SU-DHL-6 (cell line): Measurements from ENCODE around the gene CFAP74.

ENCODE experiments used
- H2AFZ ChIP-seq: fragments of 200-600 bp; sonication (generic); 2 replicates; pipeline ENCODE4 v1.6.1; 2014; ENCODE audit warnings: low read depth, mild to moderate bottlenecking, moderate library complexity, mixed read lengths, antibody characterized with exemption, low read length; ENCODE audit not compliant: severe bottlenecking
- H3F3A ChIP-seq: fragments of 200-600 bp; shearing (Covaris generic); 2 replicates; pipeline ENCODE4 v1.6.0; 2016; ENCODE audit warnings: antibody characterized with exemption, mild to moderate bottlenecking; ENCODE audit not compliant: insufficient read depth
- H3K27ac ChIP-seq: fragments of 200-600 bp; sonication (generic); 2 replicates; pipeline ENCODE4 v1.5.1; 2016; ENCODE audit warnings: low read depth, mild to moderate bottlenecking, low read length, moderate library complexity, mixed read lengths
- H3K27me3 ChIP-seq: fragments of 200-600 bp; sonication (generic), shearing (Covaris generic); 2 replicates; pipeline ENCODE4 v1.6.0; 2014; ENCODE audit warnings: mild to moderate bottlenecking, low read length
- H3K36me3 ChIP-seq: fragments of 200-600 bp; sonication (generic); 2 replicates; pipeline ENCODE4 v1.6.1; 2014; ENCODE audit warnings: mild to moderate bottlenecking, low read length, mixed read lengths
- H3K4me2 ChIP-seq: fragments of 300-600, 200-600 bp; shearing (Covaris generic), sonication (generic); 2 replicates; pipeline ENCODE4 v1.6.0; 2014; ENCODE audit warnings: low read length, low read depth, mild to moderate bottlenecking; ENCODE audit not compliant: poor library complexity, severe bottlenecking
- H3K4me3 ChIP-seq: fragments of 200-600 bp; sonication (generic); 2 replicates; pipeline ENCODE4 v1.5.1; 2014; ENCODE audit warnings: antibody characterized with exemption, low read length, mild to moderate bottlenecking, mixed read lengths; ENCODE audit not compliant: insufficient read depth, poor library complexity, severe bottlenecking
- H3K79me2 ChIP-seq: fragments of 200-600 bp; sonication (generic); 2 replicates; pipeline ENCODE4 v1.6.1; 2014; ENCODE audit warnings: mild to moderate bottlenecking, low read length, moderate library complexity; ENCODE audit not compliant: insufficient read depth
- H3K9ac ChIP-seq: fragments of 200-600 bp; sonication (generic); 2 replicates; pipeline ENCODE4 v1.7.0; 2014; ENCODE audit warnings: mild to moderate bottlenecking, low read length
- H3K9me2 ChIP-seq: fragments of 200-600 bp; sonication (generic); replicated peaks from 2 replicates; pipeline ENCODE4 v1.6.1; 2014; ENCODE audit warnings: low read length; ENCODE audit not compliant: insufficient read depth
- H3K9me3 ChIP-seq: fragments of 200-600 bp; sonication (generic); 2 replicates; pipeline ENCODE4 v1.6.1; 2014; ENCODE audit warnings: low read length, mixed read lengths; ENCODE audit not compliant: insufficient read depth
- H4K20me1 ChIP-seq: fragments of 200-600 bp; sonication (generic); 2 replicates; pipeline ENCODE4 v1.6.1; 2014; ENCODE audit warnings: low read depth, mild to moderate bottlenecking, antibody characterized with exemption, low read length, moderate library complexity, mixed read lengths
- EZH2phosphoT487 ChIP-seq: fragments of 200-600 bp; sonication (generic), shearing (Covaris generic); conservative IDR thresholded peaks from 2 replicates; pipeline ENCODE4 v1.6.1; 2018; ENCODE audit warnings: mild to moderate bottlenecking, antibody characterized with exemption, low read length, moderate library complexity, mixed read lengths
- TF ChIP-seq, protein P1 (sequence below): fragments of 200-600 bp; sonication (generic); IDR thresholded peaks from one replicate; pipeline ENCODE4 v1.5.1; 2017; ENCODE audit warnings: antibody characterized with exemption, mild to moderate bottlenecking, low read length, moderate library complexity; ENCODE audit not compliant: insufficient read depth, poor library complexity, severe bottlenecking

Gene CFAP74

DNA sequence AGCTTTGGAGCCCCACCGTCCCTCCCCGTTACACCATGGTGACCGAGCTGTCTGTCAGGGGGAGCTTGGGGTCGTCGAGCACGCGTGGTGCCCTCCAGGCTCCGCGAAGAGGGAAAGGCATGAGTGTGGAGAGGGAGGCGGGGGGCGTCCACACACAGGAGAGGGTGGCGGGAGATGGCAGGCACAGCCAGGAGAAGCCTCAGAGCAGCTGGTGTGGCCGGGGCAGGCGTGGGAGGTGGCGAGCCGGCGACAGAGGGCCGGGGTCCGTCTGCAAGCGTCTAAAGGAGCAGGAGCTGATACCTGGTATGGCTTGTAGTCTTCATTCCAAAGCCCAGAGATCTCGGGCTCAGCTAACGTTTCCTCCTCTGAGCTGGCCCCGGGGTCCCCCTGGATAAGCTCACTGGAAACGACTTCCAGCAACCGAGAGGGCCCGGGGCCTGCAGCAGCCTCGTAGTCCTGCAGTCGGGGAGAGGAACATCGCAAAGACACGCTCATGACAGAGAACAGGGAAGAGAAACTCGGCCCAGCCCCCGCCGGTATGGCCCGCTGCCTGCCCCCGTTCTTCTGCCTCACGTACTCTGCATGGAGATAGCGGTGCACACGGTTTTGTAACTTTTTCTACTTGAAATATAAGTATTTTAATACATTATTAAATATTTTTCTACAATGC, 37.4 kb downstream of the CFAP74 start:
- Histone ChIP-seq H3K4me3 (no peak overlapping the region), H3K9ac (no peak overlapping the region), H3K9me2 (no peaks in the 10 kb centered on the region), H3K36me3 (no peaks in the 10 kb centered on the region), H3K79me2 (no peaks in the 10 kb centered on the region), H3K27me3 (no peaks in the 10 kb centered on the region), H3K4me2 (no peak overlapping the region), H3K27ac (no peak overlapping the region), H3K9me3 (no peaks in the 10 kb centered on the region), H4K20me1 (no peaks in the 10 kb centered on the region), H2AFZ (no peak overlapping the region), H3F3A (no peaks in the 10 kb centered on the region)
- no peak for TF ChIP-seq EZH2phosphoT487
- TF ChIP-seq, protein P1, sequence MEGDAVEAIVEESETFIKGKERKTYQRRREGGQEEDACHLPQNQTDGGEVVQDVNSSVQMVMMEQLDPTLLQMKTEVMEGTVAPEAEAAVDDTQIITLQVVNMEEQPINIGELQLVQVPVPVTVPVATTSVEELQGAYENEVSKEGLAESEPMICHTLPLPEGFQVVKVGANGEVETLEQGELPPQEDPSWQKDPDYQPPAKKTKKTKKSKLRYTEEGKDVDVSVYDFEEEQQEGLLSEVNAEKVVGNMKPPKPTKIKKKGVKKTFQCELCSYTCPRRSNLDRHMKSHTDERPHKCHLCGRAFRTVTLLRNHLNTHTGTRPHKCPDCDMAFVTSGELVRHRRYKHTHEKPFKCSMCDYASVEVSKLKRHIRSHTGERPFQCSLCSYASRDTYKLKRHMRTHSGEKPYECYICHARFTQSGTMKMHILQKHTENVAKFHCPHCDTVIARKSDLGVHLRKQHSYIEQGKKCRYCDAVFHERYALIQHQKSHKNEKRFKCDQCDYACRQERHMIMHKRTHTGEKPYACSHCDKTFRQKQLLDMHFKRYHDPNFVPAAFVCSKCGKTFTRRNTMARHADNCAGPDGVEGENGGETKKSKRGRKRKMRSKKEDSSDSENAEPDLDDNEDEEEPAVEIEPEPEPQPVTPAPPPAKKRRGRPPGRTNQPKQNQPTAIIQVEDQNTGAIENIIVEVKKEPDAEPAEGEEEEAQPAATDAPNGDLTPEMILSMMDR, result no peak

DNA sequence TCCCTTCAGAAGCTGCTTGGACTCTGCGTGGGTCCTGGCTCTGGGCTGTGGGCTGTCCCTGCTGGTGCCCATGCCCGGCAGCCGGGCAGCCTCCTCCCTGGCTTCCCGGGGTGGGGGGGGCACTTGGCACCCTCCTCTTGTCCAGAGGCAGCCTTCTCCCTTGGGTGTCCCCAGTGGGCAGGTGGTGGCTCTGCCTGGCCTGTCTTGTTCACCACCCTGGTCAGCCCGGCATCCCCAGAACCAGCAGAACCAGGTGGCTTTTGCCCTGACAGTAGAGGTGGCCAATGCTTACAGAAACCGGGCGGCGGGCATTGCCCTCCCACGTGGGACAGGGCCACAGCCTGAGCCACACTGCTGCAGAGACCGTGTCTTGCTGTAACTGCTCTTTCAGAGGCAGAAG, 38.0 kb downstream of the CFAP74 start:
- Histone ChIP-seq H3K9me3 (no peaks in the 10 kb centered on the region), H3K27ac (no peak overlapping the region), H3K4me3 (no peak overlapping the region), H3K4me2 (no peak overlapping the region), H3K9ac (no peak overlapping the region), H2AFZ (no peak overlapping the region), H3K9me2 (no peaks in the 10 kb centered on the region), H3F3A (no peaks in the 10 kb centered on the region), H3K79me2 (no peaks in the 10 kb centered on the region), H3K36me3 (no peaks in the 10 kb centered on the region), H4K20me1 (no peaks in the 10 kb centered on the region), H3K27me3 (no peaks in the 10 kb centered on the region)
- no peak for TF ChIP-seq EZH2phosphoT487

DNA sequence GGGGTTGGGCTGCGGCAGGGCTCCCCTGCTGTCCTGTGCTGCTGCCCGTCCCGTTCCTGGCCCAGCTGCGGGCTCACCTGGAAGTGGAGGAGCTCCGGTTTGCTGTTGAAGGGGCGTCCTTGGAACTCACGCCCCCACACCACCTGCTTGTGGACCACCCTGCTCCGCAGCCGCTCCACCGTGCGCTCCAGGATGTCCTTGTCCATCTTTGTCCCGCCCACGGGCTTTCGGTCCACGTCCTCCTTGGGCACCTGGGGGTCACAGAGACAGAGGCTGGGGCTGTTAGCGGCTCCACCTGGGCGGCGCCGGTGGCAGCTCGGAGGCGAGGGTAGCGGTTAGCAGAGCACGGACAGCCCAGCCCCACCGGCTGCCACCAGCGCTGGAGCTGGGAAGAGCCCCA, 38.8 kb downstream of the CFAP74 start:
- Histone ChIP-seq H3F3A (no peaks in the 10 kb centered on the region), H3K4me2 (no peak overlapping the region), H3K9me2 (no peaks in the 10 kb centered on the region), H2AFZ (no peak overlapping the region), H3K79me2 (no peaks in the 10 kb centered on the region), H3K9ac (no peak overlapping the region), H3K36me3 (no peaks in the 10 kb centered on the region), H3K27ac (no peak overlapping the region), H3K9me3 (no peaks in the 10 kb centered on the region), H3K27me3 (no peaks in the 10 kb centered on the region), H3K4me3 (no peak overlapping the region), H4K20me1 (no peaks in the 10 kb centered on the region)
- no peak for TF ChIP-seq EZH2phosphoT487
- TF ChIP-seq, protein P1, result no peak

DNA sequence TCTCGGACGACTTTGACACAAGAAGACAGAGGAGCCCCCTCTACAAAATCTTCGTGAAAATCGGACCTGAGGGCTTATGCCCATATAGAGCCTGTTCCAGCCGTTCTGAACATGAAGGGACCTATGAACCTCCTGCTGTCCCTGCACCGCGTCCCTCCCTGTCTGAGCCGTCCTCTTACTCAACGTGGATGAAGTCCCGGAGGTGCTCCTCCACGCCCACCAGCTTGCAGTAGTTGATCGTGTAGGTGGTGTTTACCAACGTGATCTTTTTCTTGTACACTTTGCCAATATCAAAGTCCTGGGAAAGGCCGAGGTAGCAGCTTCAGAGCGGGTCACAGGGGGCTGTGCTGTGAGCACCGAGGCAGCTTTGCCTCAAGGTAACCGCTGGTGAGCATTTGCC, 40.0 kb downstream of the CFAP74 start:
- no peaks in the 10 kb centered on the region for H3K9me3 ChIP-seq
- no peak overlapping the region for H3K4me3 ChIP-seq
- no peaks in the 10 kb centered on the region for H3K9me2 ChIP-seq
- H2AFZ ChIP-seq, result no peak overlapping the region
- H3F3A ChIP-seq, result no peaks in the 10 kb centered on the region
- H3K9ac ChIP-seq, result no peak overlapping the region
- no peaks in the 10 kb centered on the region for H3K79me2 ChIP-seq
- no peaks in the 10 kb centered on the region for H3K36me3 ChIP-seq
- H3K4me2 ChIP-seq, result no peak overlapping the region
- H3K27ac ChIP-seq, result no peak overlapping the region
- no peaks in the 10 kb centered on the region for H4K20me1 ChIP-seq
- no peaks in the 10 kb centered on the region for H3K27me3 ChIP-seq
- TF ChIP-seq EZH2phosphoT487, result no peak
- TF ChIP-seq, protein P1, result no peak
